K562 (cell line): ENCODE results near the gene ZNF652.

Experiments
- E2F6 ChIP-seq, 2 experiments: IDR thresholded peaks; 2 replicates each; pipeline ENCODE4 v1.6.1; 2011; ENCODE audit warnings: borderline replicate concordance in 1 of 2, control low read depth in 1 of 2, low read depth in 1 of 2, low read length in 1 of 2, mild to moderate bottlenecking in 1 of 2, mixed read lengths in 1 of 2, moderate library complexity in 1 of 2; ENCODE audit not compliant: insufficient read depth in 1 of 2, insufficient read length in 1 of 2, poor library complexity in 1 of 2, severe bottlenecking in 1 of 2; ENCODE audit errors: extremely low read depth in 1 of 2
- ETV5 ChIP-seq: sonication (generic); formaldehyde crosslinking; IDR thresholded peaks from 2 replicates; pipeline ENCODE4 v1.4.0; 2020; ENCODE audit warnings: low read depth, mild to moderate bottlenecking, missing genetic modification reagents
- EZH2 ChIP-seq: IDR thresholded peaks from 2 replicates; pipeline ENCODE4 v1.6.1; 2012; ENCODE audit warnings: low read depth, mild to moderate bottlenecking, inconsistent platforms, low read length, borderline replicate concordance
- FOXP4 ChIP-seq: sonication (generic); formaldehyde crosslinking; IDR thresholded peaks from 2 replicates; pipeline ENCODE4 v1.8.0; 2022; ENCODE audit warnings: mild to moderate bottlenecking, missing genetic modification reagents, borderline replicate concordance
- HMG20A ChIP-seq: fragments of 450-650 bp; formaldehyde crosslinking; conservative IDR thresholded peaks from 2 replicates; pipeline ENCODE4 v1.4.0; 2020; ENCODE audit warnings: mild to moderate bottlenecking, mixed read lengths
- MEF2D ChIP-seq: conservative IDR thresholded peaks from 2 replicates; pipeline ENCODE4 v1.6.1; 2016; ENCODE audit warnings: low read depth, missing genetic modification characterization, missing compliant biosample characterization
- NCOA2 ChIP-seq, 2 experiments: fragments of 450-650 bp; IDR thresholded peaks; 2 replicates each; pipeline ENCODE4 v1.6.1; 2018; ENCODE audit warnings: mild to moderate bottlenecking in 2 of 2, moderate library complexity in 1 of 2; ENCODE audit not compliant: partially characterized antibody in 2 of 2
- POLR2AphosphoS5 ChIP-seq: IDR thresholded peaks from 2 replicates; pipeline ENCODE4 v1.6.1; 2011; ENCODE audit warnings: mild to moderate bottlenecking, low read depth, low read length, moderate library complexity; ENCODE audit not compliant: control insufficient read depth, insufficient read depth
- POU5F1 ChIP-seq: fragments of 150-350 bp; IDR thresholded peaks from 2 replicates; pipeline ENCODE4 v1.6.1; 2014; ENCODE audit warnings: borderline replicate concordance, low read length, low read depth, mild to moderate bottlenecking; ENCODE audit not compliant: partially characterized antibody
- ZNF146 ChIP-seq: IDR thresholded peaks from one replicate; pipeline ENCODE4 v1.6.1; 2018; ENCODE audit warnings: missing compliant biosample characterization; ENCODE audit not compliant: unreplicated experiment
- ZNF609 ChIP-seq: sonication (generic); formaldehyde crosslinking; IDR thresholded peaks from 2 replicates; pipeline ENCODE4 v1.8.1; 2023; ENCODE audit warnings: missing genetic modification reagents, mild to moderate bottlenecking, borderline replicate concordance

GRCh38 chr17:49361129-49361901, 735 bp downstream of the ZNF652 start:
- TF ChIP-seq FOXP4 (CRISPR knock-in tag) (no peak), ETV5 (CRISPR knock-in tag) (no peak), E2F6 (IDR thresholded peaks at IDR 0.05; ENCODE audit: borderline replicate concordance in 1 of 2, extremely low read depth in 1 of 2, insufficient read depth in 1 of 2, insufficient read length in 1 of 2, low read depth in 1 of 2, low read length in 1 of 2, poor library complexity in 1 of 2, severe bottlenecking in 1 of 2) (no peak), HMG20A (CRISPR knock-in tag) (no peak), NCOA2 (IDR thresholded peaks at IDR 0.05; ENCODE audit: partially characterized antibody in 2 of 2) (no peak), POU5F1 (no peak), EZH2 (no peak), MEF2D (tag) (no peak), POLR2AphosphoS5 (no peak; the same call in 1 of the 2 replicates), ZNF609 (CRISPR knock-in tag) (no peak), ZNF146 (CRISPR knock-in tag) (no peak)
